Subcutaneous abdominal adipose tissue (tissue), 5 donors: ENCODE data around the gene LRRC41.
"Not testable (repeated sequence)": the region's sequence is repeated elsewhere in the genome, so short reads cannot be mapped to it uniquely, and the experiment has no call there.

ENCODE experiments used
- H3K27ac ChIP-seq: one replicate; pipeline ENCODE4 v1.7.0; 2013; ENCODE audit warnings: low read depth, mild to moderate bottlenecking, inconsistent platforms, low read length, moderate library complexity
- H3K27me3 ChIP-seq, 5 donors: one replicate each; pipeline ENCODE4 v1.7.0; 2013; ENCODE audit warnings: low read length in 5 of 5, inconsistent platforms in 1 of 5; ENCODE audit not compliant: control insufficient read depth in 5 of 5, insufficient read depth in 4 of 5
- H3K36me3 ChIP-seq, 5 donors: one replicate each; pipeline ENCODE4 v1.7.0; 2013; ENCODE audit warnings: low read length in 5 of 5; ENCODE audit not compliant: control insufficient read depth in 5 of 5, insufficient read depth in 5 of 5
- H3K4me1 ChIP-seq, 5 donors: one replicate each; pipeline ENCODE4 v1.7.0; 2013; ENCODE audit warnings: low read length in 5 of 5, mild to moderate bottlenecking in 3 of 5, moderate library complexity in 1 of 5; ENCODE audit not compliant: control insufficient read depth in 5 of 5, insufficient read depth in 5 of 5
- H3K4me3 ChIP-seq, 5 donors: one replicate each; pipeline ENCODE4 v1.7.0; 2013; ENCODE audit warnings: low read length in 5 of 5, low read depth in 1 of 5
- H3K9ac ChIP-seq, 5 donors: one replicate each; pipeline ENCODE4 v1.7.0; 2013; ENCODE audit warnings: low read length in 5 of 5, mild to moderate bottlenecking in 4 of 5, moderate library complexity in 3 of 5
- H3K9me3 ChIP-seq, 5 donors: one replicate each; pipeline ENCODE4 v1.7.0; 2013; ENCODE audit warnings: low read length in 5 of 5; ENCODE audit not compliant: control insufficient read depth in 5 of 5
- donor health status: healthy.
- donor health status: healthy.
- donor health status: healthy.
- donor health status: healthy.
- donor health status: healthy.

LRRC41 gene

GRCh38 chr1:46246136-46246535 is 57.3 kb downstream of the LRRC41 start:
- not testable (repeated sequence) for H3K4me3 ChIP-seq, H3K36me3 ChIP-seq, H3K9me3 ChIP-seq, H3K27ac ChIP-seq, H3K9ac ChIP-seq, H3K27me3 ChIP-seq
- H3K4me1 ChIP-seq = peaks cover 0 to 16% (median 15%) of the 10 kb centered on the region in 5 donors

GRCh38 chr1:46244656-46245371 is 58.6 kb downstream of the LRRC41 start:
- peak overlapping the region in 1 of 5 donors; percentile 11 for H3K9ac ChIP-seq
- H3K9me3 ChIP-seq = no peaks in the 10 kb centered on the region
- H3K27me3 ChIP-seq = no peaks in the 10 kb centered on the region
- no peak overlapping the region for H3K27ac ChIP-seq
- H3K36me3 ChIP-seq = no peaks in the 10 kb centered on the region
- H3K4me3 ChIP-seq = no peak overlapping the region
- peaks cover 0 to 16% (median 15%) of the 10 kb centered on the region in 5 donors for H3K4me1 ChIP-seq

GRCh38 chr1:46243831-46244230 is 59.6 kb downstream of the LRRC41 start:
- peaks cover 0 to 16% (median 15%) of the 10 kb centered on the region in 5 donors for H3K4me1 ChIP-seq
- not testable (repeated sequence) for H3K27ac ChIP-seq, H3K9me3 ChIP-seq, H3K36me3 ChIP-seq, H3K4me3 ChIP-seq, H3K27me3 ChIP-seq, H3K9ac ChIP-seq

GRCh38 chr1:46242918-46243317 is 60.5 kb downstream of the LRRC41 start:
- Histone ChIP-seq H3K27me3 (no peaks in the 10 kb centered on the region), H3K9me3 (no peaks in the 10 kb centered on the region), H3K9ac (no peak overlapping the region), H3K4me3 (no peak overlapping the region), H3K27ac (no peak overlapping the region), H3K4me1 (peaks cover 0 to 15% (median 12%) of the 10 kb centered on the region in 5 donors), H3K36me3 (no peaks in the 10 kb centered on the region)

GRCh38 chr1:46241733-46242132 is 61.7 kb downstream of the LRRC41 start:
- not testable (repeated sequence) for H3K9me3 ChIP-seq, H3K9ac ChIP-seq, H3K4me1 ChIP-seq, H3K27me3 ChIP-seq, H3K36me3 ChIP-seq, H3K4me3 ChIP-seq, H3K27ac ChIP-seq

GRCh38 chr1:46238865-46239264 is 64.6 kb downstream of the LRRC41 start:
- not testable (repeated sequence) for H3K4me3 ChIP-seq, H3K4me1 ChIP-seq, H3K27ac ChIP-seq, H3K9me3 ChIP-seq, H3K36me3 ChIP-seq, H3K9ac ChIP-seq, H3K27me3 ChIP-seq

GRCh38 chr1:46236882-46237281 is 66.5 kb downstream of the LRRC41 start:
- Histone ChIP-seq H3K27me3 (no peaks in the 10 kb centered on the region), H3K9ac (no peak overlapping the region), H3K4me1 (no peaks in the 10 kb centered on the region), H3K27ac (no peak overlapping the region), H3K36me3 (no peaks in the 10 kb centered on the region), H3K9me3 (peaks cover 4 to 8% (median 7%) of the 10 kb centered on the region in 5 donors), H3K4me3 (no peak overlapping the region)

GRCh38 chr1:46231231-46231630 is 72.2 kb downstream of the LRRC41 start:
- not testable (repeated sequence) for H3K27ac ChIP-seq, H3K27me3 ChIP-seq

More at GRCh38 chr1:46231231-46231630, 72.2 kb downstream of the LRRC41 start:
- H3K9me3 ChIP-seq, H3K4me1 ChIP-seq, H3K36me3 ChIP-seq, H3K9ac ChIP-seq, H3K4me3 ChIP-seq: not testable (repeated sequence)
